Measurements from ENCODE around the gene APH1B.
"Not testable (repeated sequence)": the region's sequence is repeated elsewhere in the genome, so short reads cannot be mapped to it uniquely, and the experiment has no call there.

APH1B gene

GRCh38 chr15:63294359-63294758 is 17.0 kb downstream of the APH1B start:
- no peak for DNase-seq (ENCODE audit: insufficient read length, low spot score)
- FAIRE-seq, result no peak

GRCh38 chr15:63295341-63295740 is 17.9 kb downstream of the APH1B start:
- FAIRE-seq (no peak), DNase-seq (ENCODE audit: insufficient read length, low spot score) (no peak)

GRCh38 chr15:63296195-63296594 is 18.8 kb downstream of the APH1B start:
- no peak for DNase-seq (ENCODE audit: insufficient read length, low spot score)
- no peak for FAIRE-seq

GRCh38 chr15:63299943-63300575 is 22.7 kb downstream of the APH1B start:
- DNase-seq (ENCODE audit: insufficient read length, low spot score) (no peak), FAIRE-seq (no peak)

- DNase-seq (ENCODE audit: insufficient read length, low spot score) (no peak), FAIRE-seq (peak; percentile 23)
These were observed 23.7 kb downstream of the APH1B start for GRCh38 chr15:63301088-63301487.

- FAIRE-seq, result no peak
These were observed 27.9 kb downstream of the APH1B start for GRCh38 chr15:63305260-63305659.

GRCh38 chr15:63306492-63307073 is 29.2 kb downstream of the APH1B start:
- no peak for DNase-seq (ENCODE audit: insufficient read length, low spot score)
- FAIRE-seq, result no peak

More at GRCh38 chr15:63305260-63305659, 27.9 kb downstream of the APH1B start:
- no peak for DNase-seq (ENCODE audit: insufficient read length, low spot score)

- FAIRE-seq (no peak), DNase-seq (ENCODE audit: insufficient read length, low spot score) (no peak)
These were observed 31.1 kb downstream of the APH1B start for GRCh38 chr15:63308491-63308890.

DNA sequence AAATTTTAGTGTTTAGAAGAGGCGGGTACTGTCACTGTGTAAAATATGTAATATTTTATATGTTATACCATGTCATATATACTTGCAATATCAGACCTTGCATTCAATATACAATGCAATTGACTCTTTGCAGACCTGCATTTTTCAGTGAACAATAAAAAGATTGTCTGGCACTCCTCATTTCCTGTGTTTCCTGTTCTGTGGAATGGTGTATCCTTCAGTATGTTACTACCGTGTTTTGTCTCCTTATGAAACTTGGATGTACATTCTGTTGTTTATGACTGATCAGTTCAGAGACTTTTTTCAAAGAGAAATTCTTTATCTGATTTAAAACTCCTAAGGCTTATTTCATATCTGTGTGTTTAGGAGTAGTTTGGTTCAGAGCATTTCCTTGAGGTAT is 31.5 kb downstream of the APH1B start:
- DNase-seq (ENCODE audit: insufficient read length, low spot score) (no peak), FAIRE-seq (no peak)

- FAIRE-seq (no peak), DNase-seq (ENCODE audit: insufficient read length, low spot score) (no peak)
These were observed 33.2 kb downstream of the APH1B start for GRCh38 chr15:63310646-63311045.

GRCh38 chr15:63312286-63312685 is 34.9 kb downstream of the APH1B start:
- DNase-seq (ENCODE audit: insufficient read length, low spot score), result no peak
- FAIRE-seq, result no peak

- FAIRE-seq, result no peak
- no peak for DNase-seq (ENCODE audit: insufficient read length, low spot score)
These were observed 36.4 kb downstream of the APH1B start for GRCh38 chr15:63313825-63314224.

GRCh38 chr15:63314409-63314808 is 37.0 kb downstream of the APH1B start:
- DNase-seq (ENCODE audit: insufficient read length, low spot score) (no peak), FAIRE-seq (no peak)

- DNase-seq (ENCODE audit: insufficient read length, low spot score), result no peak
- FAIRE-seq, result no peak
These were observed 40.9 kb downstream of the APH1B start for GRCh38 chr15:63318344-63318743.

GRCh38 chr15:63319065-63319464 is 41.7 kb downstream of the APH1B start:
- no peak for FAIRE-seq

GRCh38 chr15:63320446-63320845 is 43.0 kb downstream of the APH1B start:
- DNase-seq (ENCODE audit: insufficient read length, low spot score); FAIRE-seq: not testable (repeated sequence)

More at GRCh38 chr15:63319065-63319464, 41.7 kb downstream of the APH1B start:
- no peak for DNase-seq (ENCODE audit: insufficient read length, low spot score)

DNA sequence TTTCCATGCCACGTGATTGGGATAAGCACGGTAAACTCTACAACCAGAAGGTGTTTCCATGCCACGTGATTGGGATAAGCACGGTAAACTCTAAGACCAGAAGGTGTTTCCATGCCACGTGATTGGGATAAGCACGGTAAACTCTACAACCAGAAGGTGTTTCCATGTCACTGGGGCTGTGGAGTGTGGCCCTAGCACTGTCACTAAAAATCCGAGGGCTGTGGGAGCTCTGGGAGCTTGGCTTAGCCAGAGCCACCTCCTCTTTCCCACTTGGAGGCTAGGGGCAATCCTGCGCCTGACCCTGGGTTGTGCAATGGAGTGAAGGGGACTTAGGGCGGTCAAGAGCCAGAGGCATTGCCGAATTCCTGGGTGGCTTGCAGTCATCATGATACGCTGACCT is 43.6 kb downstream of the APH1B start:
- not testable (repeated sequence) for FAIRE-seq; DNase-seq (ENCODE audit: insufficient read length, low spot score)

GRCh38 chr15:63321462-63321861 is 44.1 kb downstream of the APH1B start:
- no peak for FAIRE-seq
- DNase-seq (ENCODE audit: insufficient read length, low spot score), result no peak

DNA sequence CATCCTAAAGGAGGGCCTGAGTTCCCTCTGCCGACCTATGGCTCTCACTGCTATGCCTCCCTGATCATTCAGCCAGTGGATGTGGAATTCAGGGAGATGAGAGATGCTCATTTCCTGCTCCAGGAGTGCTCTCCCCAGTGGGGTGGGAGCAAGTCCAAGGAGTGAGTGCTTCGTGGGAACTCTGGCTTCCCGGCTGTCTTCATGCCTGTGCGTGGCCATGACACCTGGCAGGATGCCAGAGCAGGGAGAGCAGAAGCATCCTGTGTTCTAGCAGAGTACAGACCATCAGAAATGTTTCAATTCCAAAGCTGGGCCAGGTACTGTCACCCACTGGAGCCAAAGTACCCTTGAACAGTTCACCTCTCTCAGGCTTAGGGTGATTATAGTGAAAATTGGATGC is 45.1 kb downstream of the APH1B start:
- DNase-seq (ENCODE audit: insufficient read length, low spot score), result no peak
- no peak for FAIRE-seq

GRCh38 chr15:63323798-63324563 is 46.6 kb downstream of the APH1B start:
- FAIRE-seq (no peak), DNase-seq (ENCODE audit: insufficient read length, low spot score) (no peak)

DNA sequence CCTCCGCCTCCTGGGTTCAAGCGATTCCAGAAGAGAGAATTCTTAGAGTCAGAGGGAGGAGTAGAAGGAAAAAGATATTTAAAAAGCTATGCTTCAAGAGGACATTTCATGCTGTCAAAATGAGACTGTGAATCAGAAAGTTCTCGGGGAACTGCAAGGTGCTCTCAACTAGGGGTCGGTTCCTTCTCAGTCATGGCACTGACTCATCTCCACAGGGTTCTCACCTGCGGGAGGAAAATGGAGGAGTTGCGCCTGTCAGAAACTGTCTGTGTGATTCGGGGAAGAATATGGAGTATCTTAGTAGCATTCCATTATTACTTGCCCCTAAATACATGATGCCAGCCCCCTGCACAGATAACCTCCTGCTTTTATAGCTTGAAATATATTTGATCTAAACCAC is 47.4 kb downstream of the APH1B start:
- no peak for DNase-seq (ENCODE audit: insufficient read length, low spot score)

More for the DNA sequence above, 47.4 kb downstream of the APH1B start:
- no peak for FAIRE-seq
